CD14-positive monocyte (primary cell): Measurements from ENCODE around the gene KCTD20. TPM values are rescaled to one million over a fixed set of nuclear protein-coding genes. Genes with fewer than 3 reads are reported as not detected.
A peak's percentile ranks its signal among the peaks of the same experiment; 100 is the strongest.

Experiments used
- DNase-seq, 3 donors: peaks; one replicate each; pipeline ENCODE4 v3.0.0-alpha.2; 2011 to 2022
- H2AFZ ChIP-seq: 2 replicates; pipeline ENCODE4 v1.6.0; 2012; ENCODE audit warnings: mild to moderate bottlenecking, low read depth, low read length, inconsistent platforms; ENCODE audit not compliant: insufficient read depth, poor library complexity, severe bottlenecking
- H3K27ac ChIP-seq, 2 donors: 1 replicate in 1 of 2; 2 replicates in 1 of 2; pipeline ENCODE4 v1.5.1; 2012 to 2013; ENCODE audit warnings: low read length in 2 of 2, control low read depth in 1 of 2, inconsistent platforms in 1 of 2, low read depth in 1 of 2, mild to moderate bottlenecking in 1 of 2
- H3K27me3 ChIP-seq, 2 donors: one replicate each; pipeline versions ENCODE4 v1.6.0 to v1.6.1; 2011 to 2013; ENCODE audit warnings: low read length in 2 of 2; ENCODE audit not compliant: control insufficient read depth in 2 of 2, insufficient read depth in 2 of 2
- H3K36me3 ChIP-seq, 2 donors: replicated peaks in 1 of 2; 1 replicate in 1 of 2; 2 replicates in 1 of 2; pipeline versions ENCODE4 v1.5.1 to v1.6.1; 2012 to 2013; ENCODE audit warnings: low read length in 2 of 2, control low read depth in 1 of 2, inconsistent platforms in 1 of 2, mild to moderate bottlenecking in 1 of 2; ENCODE audit not compliant: insufficient read depth in 2 of 2, control insufficient read depth in 1 of 2
- H3K4me1 ChIP-seq, 2 donors: 1 replicate in 1 of 2; 2 replicates in 1 of 2; pipeline versions ENCODE4 v1.5.1 to v1.6.1; 2012 to 2013; ENCODE audit warnings: low read length in 2 of 2, control low read depth in 1 of 2, inconsistent platforms in 1 of 2, mild to moderate bottlenecking in 1 of 2, moderate library complexity in 1 of 2; ENCODE audit not compliant: insufficient read depth in 2 of 2, control insufficient read depth in 1 of 2
- H3K4me2 ChIP-seq: replicated peaks from 2 replicates; pipeline ENCODE3; 2012; ENCODE audit warnings: low read length, moderate library complexity, mild to moderate bottlenecking; ENCODE audit not compliant: poor library complexity, severe bottlenecking; ENCODE audit errors: extremely low read depth
- H3K4me3 ChIP-seq, 3 experiments: fragments of 200-600 bp in 1 of 3; sonication (generic) in 1 of 3; replicated peaks in 1 of 3; 1 replicate in 2 of 3; 2 replicates in 1 of 3; pipeline ENCODE4 v1.5.1; 2011 to 2013; ENCODE audit warnings: low read length in 3 of 3, mild to moderate bottlenecking in 3 of 3, control low read depth in 2 of 3, low read depth in 2 of 3, inconsistent platforms in 1 of 3, moderate library complexity in 1 of 3
- H3K79me2 ChIP-seq: 2 replicates; pipeline ENCODE4 v1.6.0; 2012; ENCODE audit warnings: mild to moderate bottlenecking, control low read depth, inconsistent platforms, low read length, moderate library complexity; ENCODE audit not compliant: insufficient read depth
- H3K9ac ChIP-seq: 2 replicates; pipeline ENCODE4 v1.6.0; 2017; ENCODE audit warnings: low read length, mild to moderate bottlenecking; ENCODE audit not compliant: insufficient read depth, poor library complexity, severe bottlenecking
- H3K9me3 ChIP-seq, 2 donors: replicated peaks in 1 of 2; 1 replicate in 1 of 2; 2 replicates in 1 of 2; pipeline versions ENCODE4 v1.5.1 to v1.6.1; 2012 to 2013; ENCODE audit warnings: low read length in 2 of 2, control low read depth in 1 of 2; ENCODE audit not compliant: control insufficient read depth in 1 of 2, insufficient read depth in 1 of 2
- H4K20me1 ChIP-seq: 2 replicates; pipeline ENCODE4 v1.6.0; 2012; ENCODE audit warnings: mild to moderate bottlenecking, low read length, control low read depth, moderate library complexity; ENCODE audit not compliant: insufficient read depth
- H3K27ac Mint-ChIP-seq, 7 donors: one replicate each; pipeline ENCODE4 v1.8.0; 2020; ENCODE audit warnings: mild to moderate bottlenecking in 7 of 7, mixed read lengths in 7 of 7, moderate library complexity in 6 of 7, inconsistent platforms in 2 of 7
- H3K27me3 Mint-ChIP-seq, 3 donors: one replicate each; pipeline ENCODE4 v1.8.0; 2021 to 2022; ENCODE audit warnings: low read depth in 3 of 3, mild to moderate bottlenecking in 3 of 3, mixed read lengths in 3 of 3, moderate library complexity in 3 of 3, inconsistent platforms in 1 of 3
- H3K36me3 Mint-ChIP-seq, 2 donors: one replicate each; pipeline ENCODE4 v1.8.0; 2020; ENCODE audit warnings: mixed read lengths in 2 of 2, inconsistent platforms in 1 of 2, mild to moderate bottlenecking in 1 of 2
- H3K4me1 Mint-ChIP-seq: one replicate; pipeline ENCODE4 v1.8.0; 2020; ENCODE audit warnings: mild to moderate bottlenecking, mixed read lengths
- H3K4me3 Mint-ChIP-seq, 2 donors: one replicate each; pipeline ENCODE4 v1.8.0; 2020; ENCODE audit warnings: mild to moderate bottlenecking in 2 of 2, mixed read lengths in 2 of 2, moderate library complexity in 1 of 2
- H3K9me3 Mint-ChIP-seq, 7 donors: one replicate each; pipeline ENCODE4 v1.8.0; 2020 to 2022; ENCODE audit warnings: mixed read lengths in 7 of 7, mild to moderate bottlenecking in 6 of 7, moderate library complexity in 6 of 7, inconsistent platforms in 2 of 7
- WGBS: methylation state at CpG from one replicate; pipeline ENCODE4 v1.1.5; 2013; ENCODE audit warnings: missing lambda C conversion rate; ENCODE audit not compliant: insufficient coverage; 5-methylcytosine and 5-hydroxymethylcytosine counted together
- intact Hi-C, 2 donors: fragments of 100-400 bp; cut with micrococcal nuclease; formaldehyde crosslinking; loops; one replicate each; pipeline versions ENCODE4 v1.15.0 to v1.15.1; 2023
- polyA plus RNA-seq, 3 donors: library from polyadenylated mRNA; depleted of rRNA in 1 of 3; unstranded in 2 of 3; stranded (reverse) in 1 of 3; fragments of 300-500 nt in 2 of 3; fragments of >200 nt in 1 of 3; fragmentation: Illumina TruSeq in 2 of 3; gene quantifications; 1 replicate in 2 of 3; 2 replicates in 1 of 3; pipeline ENCODE4 v1.2.3, GENCODE V29; 2012 to 2021
- TF ChIP-seq, protein P1 (sequence below): fragments of 200-600 bp; IDR thresholded peaks from one replicate; pipeline ENCODE4 v1.8.0; 2022; ENCODE audit warnings: antibody characterized with exemption, mild to moderate bottlenecking

The KCTD20 gene
- polyA plus RNA-seq, 3 donors, result 23.7 to 79.7 (median 73.9) TPM

DNA sequence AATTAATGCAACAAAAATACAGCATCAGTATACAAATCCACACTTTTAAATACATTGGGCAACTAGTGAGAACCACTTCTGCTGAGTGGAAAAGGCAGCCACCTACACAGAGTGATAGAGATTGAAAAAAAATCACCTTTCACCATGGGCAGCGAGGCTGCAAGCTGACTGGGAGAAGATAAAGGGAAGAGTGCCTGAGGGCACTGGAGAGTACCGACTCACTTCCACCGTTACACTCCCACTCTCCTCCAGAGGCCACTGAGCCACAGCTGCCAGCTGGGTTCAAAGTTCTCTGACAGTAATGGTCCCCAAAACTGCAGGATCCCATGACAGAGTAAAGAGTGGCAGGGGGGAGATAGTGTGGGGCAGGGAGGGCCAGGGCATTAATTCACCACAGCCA, 24.2 kb upstream of the KCTD20 start:
- no peak overlapping the region for H2AFZ ChIP-seq
- no peaks in the 10 kb centered on the region for H3K79me2 ChIP-seq
- H3K9me3 ChIP-seq, result no peaks in the 10 kb centered on the region
- TF ChIP-seq, protein P1, sequence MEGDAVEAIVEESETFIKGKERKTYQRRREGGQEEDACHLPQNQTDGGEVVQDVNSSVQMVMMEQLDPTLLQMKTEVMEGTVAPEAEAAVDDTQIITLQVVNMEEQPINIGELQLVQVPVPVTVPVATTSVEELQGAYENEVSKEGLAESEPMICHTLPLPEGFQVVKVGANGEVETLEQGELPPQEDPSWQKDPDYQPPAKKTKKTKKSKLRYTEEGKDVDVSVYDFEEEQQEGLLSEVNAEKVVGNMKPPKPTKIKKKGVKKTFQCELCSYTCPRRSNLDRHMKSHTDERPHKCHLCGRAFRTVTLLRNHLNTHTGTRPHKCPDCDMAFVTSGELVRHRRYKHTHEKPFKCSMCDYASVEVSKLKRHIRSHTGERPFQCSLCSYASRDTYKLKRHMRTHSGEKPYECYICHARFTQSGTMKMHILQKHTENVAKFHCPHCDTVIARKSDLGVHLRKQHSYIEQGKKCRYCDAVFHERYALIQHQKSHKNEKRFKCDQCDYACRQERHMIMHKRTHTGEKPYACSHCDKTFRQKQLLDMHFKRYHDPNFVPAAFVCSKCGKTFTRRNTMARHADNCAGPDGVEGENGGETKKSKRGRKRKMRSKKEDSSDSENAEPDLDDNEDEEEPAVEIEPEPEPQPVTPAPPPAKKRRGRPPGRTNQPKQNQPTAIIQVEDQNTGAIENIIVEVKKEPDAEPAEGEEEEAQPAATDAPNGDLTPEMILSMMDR, result no peak
- H3K27me3 ChIP-seq, result no peaks in the 10 kb centered on the region
- intact Hi-C loops, result no loop called here
- peaks cover 21 to 28% of the 10 kb centered on the region in 2 donors for H3K4me1 ChIP-seq
- DNase-seq, result no peak
- Mint-ChIP-seq H3K36me3 (no peaks in the 10 kb centered on the region), H3K9me3 (peaks cover 0 to 5% (median under 1%) of the 10 kb centered on the region in 7 donors), H3K4me1 (peaks cover 28% of the 10 kb centered on the region), H3K27ac (no peak overlapping the region), H3K4me3 (no peak overlapping the region), H3K27me3 (peaks cover 1 to 3% (median 2%) of the 10 kb centered on the region in 3 donors)
- H3K36me3 ChIP-seq, result no peaks in the 10 kb centered on the region
- H3K4me3 ChIP-seq, result no peak overlapping the region
- WGBS, result no CpG with 5 or more reads among the region's 3 CpGs
- H3K9ac ChIP-seq, result no peak overlapping the region
- H3K27ac ChIP-seq, result no peak overlapping the region
- no peaks in the 10 kb centered on the region for H4K20me1 ChIP-seq
- no peak overlapping the region for H3K4me2 ChIP-seq

DNA sequence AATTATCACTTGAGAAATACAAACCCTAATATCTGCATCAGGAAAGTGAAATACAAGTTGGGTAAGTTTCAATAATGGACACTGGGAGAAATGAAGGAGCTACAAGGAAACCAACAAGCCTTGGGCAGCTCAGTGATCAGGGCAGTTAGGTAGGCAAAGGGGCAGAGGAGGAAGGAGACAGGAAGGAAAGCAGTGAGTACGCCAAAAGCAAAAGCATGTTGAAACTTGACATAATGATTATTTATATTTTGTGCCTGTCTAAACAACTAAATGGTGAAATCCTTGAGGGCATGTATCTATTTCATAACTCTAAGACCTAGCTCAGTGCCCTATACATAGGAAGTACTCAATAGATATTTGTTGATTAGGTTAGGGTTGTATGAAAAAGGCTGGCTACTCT, 23.5 kb upstream of the KCTD20 start:
- H3K36me3 ChIP-seq, result no peaks in the 10 kb centered on the region
- H3K27me3 Mint-ChIP-seq, result peaks cover 0 to 3% (median 1%) of the 10 kb centered on the region in 3 donors
- no peak overlapping the region for H3K4me3 ChIP-seq
- no peaks in the 10 kb centered on the region for H3K9me3 ChIP-seq
- peak overlapping the region; percentile 8 for H2AFZ ChIP-seq
- H3K79me2 ChIP-seq, result no peaks in the 10 kb centered on the region
- no peaks in the 10 kb centered on the region for H3K36me3 Mint-ChIP-seq
- peaks cover 34% of the 10 kb centered on the region for H3K4me1 Mint-ChIP-seq
- peak overlapping the region in 1 of 2 donors; percentile 1 for H3K4me3 Mint-ChIP-seq
- H3K4me2 ChIP-seq, result peak overlapping the region; percentile 0
- WGBS, result no CpG with 5 or more reads among the region's 1 CpG
- peaks cover 25 to 28% of the 10 kb centered on the region in 2 donors for H3K4me1 ChIP-seq
- H3K27me3 ChIP-seq, result no peaks in the 10 kb centered on the region
- no peak overlapping the region for H3K9ac ChIP-seq
- TF ChIP-seq, protein P1, result no peak
- no peaks in the 10 kb centered on the region for H3K9me3 Mint-ChIP-seq
- DNase-seq, result peak in 1 of 3 donors; percentile 12
- intact Hi-C loops, result no loop called here
- H4K20me1 ChIP-seq, result no peaks in the 10 kb centered on the region
- H3K27ac Mint-ChIP-seq, result peak overlapping the region in 3 of 7 donors; percentile 4 to 68 (median 65)
- H3K27ac ChIP-seq, result peak overlapping the region in 1 of 2 donors; percentile 45
